GM12874 (cell line): Measurements from ENCODE around the gene KLK6.

Source experiments
- CTCF ChIP-seq: IDR thresholded peaks from 2 replicates; pipeline ENCODE4 v1.5.1; 2011; ENCODE audit warnings: low read depth, mild to moderate bottlenecking, control low read depth, low read length, moderate library complexity; ENCODE audit not compliant: insufficient read depth

Gene KLK6

DNA sequence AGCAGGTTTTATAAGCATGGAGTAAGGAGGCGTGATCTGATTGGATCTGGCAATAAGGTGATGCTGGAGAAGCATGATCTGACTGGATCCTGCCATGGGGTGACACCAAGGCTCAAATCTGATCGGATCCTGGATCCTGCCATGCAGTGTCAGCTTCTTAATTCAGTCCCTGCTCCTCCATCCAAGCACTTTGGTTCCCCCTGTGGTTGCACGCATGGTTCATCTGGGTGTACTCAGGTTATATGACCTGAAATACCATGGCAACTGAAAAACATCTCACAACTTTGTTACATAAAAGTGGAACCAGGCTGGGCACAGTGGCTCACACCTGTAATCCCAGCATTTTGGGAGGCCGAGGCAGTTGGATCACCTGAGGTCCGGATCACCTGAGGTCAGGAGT lies 40.6 kb downstream of the KLK6 start:
- no peak for TF ChIP-seq CTCF

- no peak for TF ChIP-seq CTCF
Observed at GRCh38 chr19:50926144-50926543, 43.2 kb downstream of the KLK6 start.

DNA sequence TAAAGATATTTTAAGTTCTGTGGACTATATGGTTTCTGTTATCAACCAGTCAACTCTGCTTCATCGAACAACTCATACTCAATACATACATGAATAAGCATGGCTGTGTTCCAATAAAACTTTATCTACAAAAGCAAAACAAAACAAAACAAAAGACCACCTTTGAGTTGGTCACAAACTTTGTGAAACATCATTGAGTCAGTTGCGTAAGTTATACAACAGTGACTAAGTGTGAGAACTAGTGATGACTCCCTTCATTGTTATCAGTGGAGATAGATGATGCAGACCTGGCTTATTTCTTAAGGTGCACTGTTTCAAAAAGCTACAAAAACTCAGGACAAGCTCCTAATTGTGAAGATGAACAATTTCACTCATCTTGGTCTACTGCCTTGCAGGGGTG lies 43.7 kb downstream of the KLK6 start:
- no peak for TF ChIP-seq CTCF

GRCh38 chr19:50924586-50924985 lies 44.8 kb downstream of the KLK6 start:
- TF ChIP-seq CTCF = no peak

- TF ChIP-seq CTCF = peak; percentile 87
Observed at GRCh38 chr19:50922317-50922853, 47.0 kb downstream of the KLK6 start.

- no peak for TF ChIP-seq CTCF
Observed at GRCh38 chr19:50921426-50922316, 47.7 kb downstream of the KLK6 start.

DNA sequence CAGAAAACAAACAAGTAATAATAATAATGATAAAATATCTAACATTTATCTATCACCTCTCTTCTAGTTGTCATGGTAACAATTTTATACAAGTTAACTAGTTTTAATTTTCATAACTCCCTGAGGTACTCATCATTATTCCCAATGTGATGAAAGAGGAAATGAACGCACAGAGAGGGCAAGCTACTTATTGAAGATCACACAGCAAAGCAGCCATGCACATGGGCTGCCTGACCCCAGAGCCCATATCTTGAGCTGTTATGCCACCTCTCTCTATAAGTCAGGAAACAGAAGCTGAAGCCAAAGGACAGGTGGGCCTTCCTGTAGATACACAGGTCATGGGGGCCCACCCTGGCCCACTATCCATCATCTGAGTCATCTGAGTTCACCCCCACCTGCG lies 53.3 kb downstream of the KLK6 start:
- no peak for TF ChIP-seq CTCF
